ENCODE results near the gene BMF.

- no peak for TF ChIP-seq CTCF (IDR thresholded peaks at IDR 0.05)
- no peak for TF ChIP-seq POLR2A (IDR thresholded peaks at IDR 0.05)
Observed at GRCh38 chr15:40130799-40131502, 22.3 kb upstream of the BMF start.
